Measurements from ENCODE around the gene FBXW8. TPM values are rescaled to one million over a fixed set of nuclear protein-coding genes. Genes with fewer than 3 reads are reported as not detected.

The FBXW8 gene
- total RNA-seq, 1 donor from 2014 or later: 28.2 TPM

DNA sequence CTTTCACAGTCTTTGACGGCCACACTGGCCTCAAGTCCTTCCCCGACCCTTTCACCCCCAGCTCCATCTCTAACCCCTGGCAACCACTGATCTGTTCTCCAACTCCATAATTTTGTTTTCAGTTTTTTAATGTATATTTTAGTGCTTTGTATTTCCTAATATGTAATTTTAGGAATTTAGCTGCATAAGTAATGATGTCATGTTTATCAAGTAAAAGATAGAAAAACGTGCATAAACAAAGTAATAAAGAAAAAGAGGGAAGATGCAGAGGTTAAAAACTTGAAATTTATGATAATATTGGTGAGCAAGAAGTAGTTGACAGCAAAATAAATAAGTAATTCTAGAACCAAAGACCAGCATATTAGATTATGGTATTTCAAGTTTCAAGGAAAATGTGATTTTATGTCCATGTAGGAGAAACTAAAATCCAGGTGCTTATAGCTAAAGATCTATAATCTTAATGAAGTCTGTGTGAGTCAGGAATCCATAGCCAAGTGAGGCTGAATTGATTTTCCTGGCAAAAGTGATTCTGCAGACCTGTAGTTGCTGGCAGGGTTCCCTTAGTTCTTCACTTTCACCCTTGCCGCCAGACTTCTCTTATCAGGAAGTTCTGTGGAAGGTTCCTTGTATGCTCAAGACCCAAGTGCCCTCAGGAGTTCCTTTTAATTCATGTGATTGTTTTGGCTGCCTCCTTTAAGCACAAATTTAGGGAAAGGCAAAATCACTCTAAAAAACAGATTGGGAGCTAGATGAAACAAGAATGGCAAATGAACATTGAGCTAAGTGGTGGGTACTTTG lies 24.4 kb downstream of the FBXW8 start:
- no peak for DNase-seq (ENCODE audit: extremely low spot score, unreplicated experiment)
- Mint-ChIP-seq H3K27ac (no peak overlapping the region), H3K9me3 (no peaks in the 10 kb centered on the region), H3K4me1 (ENCODE audit: unreplicated experiment) (peaks cover 9% of the 10 kb centered on the region), H3K36me3 (peaks cover 42% of the 10 kb centered on the region), H3K27me3 (no peaks in the 10 kb centered on the region), H3K4me3 (no peak overlapping the region)
- TF ChIP-seq, protein P1, sequence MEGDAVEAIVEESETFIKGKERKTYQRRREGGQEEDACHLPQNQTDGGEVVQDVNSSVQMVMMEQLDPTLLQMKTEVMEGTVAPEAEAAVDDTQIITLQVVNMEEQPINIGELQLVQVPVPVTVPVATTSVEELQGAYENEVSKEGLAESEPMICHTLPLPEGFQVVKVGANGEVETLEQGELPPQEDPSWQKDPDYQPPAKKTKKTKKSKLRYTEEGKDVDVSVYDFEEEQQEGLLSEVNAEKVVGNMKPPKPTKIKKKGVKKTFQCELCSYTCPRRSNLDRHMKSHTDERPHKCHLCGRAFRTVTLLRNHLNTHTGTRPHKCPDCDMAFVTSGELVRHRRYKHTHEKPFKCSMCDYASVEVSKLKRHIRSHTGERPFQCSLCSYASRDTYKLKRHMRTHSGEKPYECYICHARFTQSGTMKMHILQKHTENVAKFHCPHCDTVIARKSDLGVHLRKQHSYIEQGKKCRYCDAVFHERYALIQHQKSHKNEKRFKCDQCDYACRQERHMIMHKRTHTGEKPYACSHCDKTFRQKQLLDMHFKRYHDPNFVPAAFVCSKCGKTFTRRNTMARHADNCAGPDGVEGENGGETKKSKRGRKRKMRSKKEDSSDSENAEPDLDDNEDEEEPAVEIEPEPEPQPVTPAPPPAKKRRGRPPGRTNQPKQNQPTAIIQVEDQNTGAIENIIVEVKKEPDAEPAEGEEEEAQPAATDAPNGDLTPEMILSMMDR (conservative IDR thresholded peaks at IDR 0.05): no peak

DNA sequence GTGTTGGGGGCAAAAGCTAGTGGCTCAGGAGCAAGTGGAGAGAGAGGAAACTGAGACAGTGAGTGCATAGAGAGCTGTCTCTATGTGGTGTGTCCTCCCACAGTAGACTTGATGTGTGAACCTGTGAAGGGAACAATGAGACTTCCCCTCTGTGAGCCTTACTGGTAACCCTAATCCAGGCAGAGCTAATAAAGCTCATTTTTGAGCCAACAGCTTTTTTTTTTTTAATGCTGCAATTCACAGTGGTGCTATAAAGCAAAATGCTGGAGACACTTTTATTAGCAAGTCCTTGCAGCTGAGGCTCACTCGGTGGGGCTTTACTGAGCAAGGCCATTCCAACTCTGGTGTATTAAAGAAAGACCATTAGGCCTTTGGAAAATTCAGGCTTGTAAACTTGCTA lies 26.9 kb downstream of the FBXW8 start:
- TF ChIP-seq, protein P1 (conservative IDR thresholded peaks at IDR 0.05): no peak
- Mint-ChIP-seq H3K4me1 (ENCODE audit: unreplicated experiment) (peaks cover 9% of the 10 kb centered on the region), H3K9me3 (no peaks in the 10 kb centered on the region), H3K27me3 (no peaks in the 10 kb centered on the region), H3K4me3 (no peak overlapping the region), H3K36me3 (peaks cover 45% of the 10 kb centered on the region), H3K27ac (no peak overlapping the region)
- DNase-seq (ENCODE audit: extremely low spot score, unreplicated experiment): no peak

DNA sequence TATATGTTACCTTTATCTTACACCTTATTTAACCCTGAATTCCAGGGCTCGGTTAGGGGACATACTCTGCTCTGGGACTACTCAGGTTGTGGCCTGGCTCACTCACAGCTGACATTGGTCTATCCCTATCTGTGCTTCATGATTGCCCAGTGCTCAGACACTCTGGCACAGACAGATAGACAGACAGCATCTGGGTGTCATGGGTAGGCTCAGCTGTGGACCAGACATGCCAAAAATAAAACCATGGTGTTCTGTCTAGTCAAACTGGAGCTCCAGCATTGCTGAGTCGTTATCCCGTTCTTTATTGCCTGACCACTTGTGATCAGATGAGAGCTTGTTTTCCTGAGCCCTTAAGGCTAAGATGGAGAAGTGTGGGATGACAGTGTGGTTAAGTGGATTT lies 29.0 kb downstream of the FBXW8 start:
- Mint-ChIP-seq H3K27ac (no peak overlapping the region), H3K36me3 (peaks cover 52% of the 10 kb centered on the region)

DNA sequence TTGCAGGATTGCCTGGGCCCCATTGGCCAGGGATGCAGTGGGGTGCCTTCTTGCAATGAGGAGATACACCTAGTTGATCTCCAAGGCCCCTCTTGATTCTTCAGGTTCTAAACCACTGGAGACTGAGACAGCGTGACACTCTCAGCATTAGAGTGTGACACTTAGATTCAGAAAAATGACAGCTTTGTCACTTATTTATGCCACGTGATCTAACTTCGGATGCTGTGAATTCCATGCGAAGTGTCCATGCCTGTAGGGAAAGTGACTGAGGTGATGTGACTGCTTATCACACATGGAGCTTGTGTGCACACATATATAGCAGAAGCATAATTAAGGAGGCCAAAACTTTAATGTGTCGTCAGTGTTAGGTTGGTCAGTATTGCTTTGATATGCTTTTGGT lies 30.4 kb downstream of the FBXW8 start:
- Mint-ChIP-seq H3K27ac (no peak overlapping the region), H3K36me3 (peaks cover 52% of the 10 kb centered on the region), H3K9me3 (peaks cover 5% of the 10 kb centered on the region), H3K27me3 (no peaks in the 10 kb centered on the region), H3K4me1 (ENCODE audit: unreplicated experiment) (peaks cover 3% of the 10 kb centered on the region), H3K4me3 (no peak overlapping the region)
- TF ChIP-seq, protein P1 (conservative IDR thresholded peaks at IDR 0.05): no peak
- DNase-seq (ENCODE audit: extremely low spot score, unreplicated experiment): no peak

More for the DNA sequence above, 29.0 kb downstream of the FBXW8 start:
- H3K4me1 Mint-ChIP-seq (ENCODE audit: unreplicated experiment): peaks cover 3% of the 10 kb centered on the region
- H3K27me3 Mint-ChIP-seq: no peaks in the 10 kb centered on the region
- TF ChIP-seq, protein P1 (conservative IDR thresholded peaks at IDR 0.05): no peak
- no peak for DNase-seq (ENCODE audit: extremely low spot score, unreplicated experiment)
- H3K4me3 Mint-ChIP-seq: no peak overlapping the region
- peaks cover 5% of the 10 kb centered on the region for H3K9me3 Mint-ChIP-seq

- H3K27me3 Mint-ChIP-seq: no peaks in the 10 kb centered on the region
- H3K27ac Mint-ChIP-seq: no peak overlapping the region
- no peak for DNase-seq (ENCODE audit: extremely low spot score, unreplicated experiment)
- H3K4me1 Mint-ChIP-seq (ENCODE audit: unreplicated experiment): peaks cover 3% of the 10 kb centered on the region
- TF ChIP-seq, protein P1 (conservative IDR thresholded peaks at IDR 0.05): no peak
- H3K9me3 Mint-ChIP-seq: peaks cover 5% of the 10 kb centered on the region
- no peak overlapping the region for H3K4me3 Mint-ChIP-seq
- peaks cover 48% of the 10 kb centered on the region for H3K36me3 Mint-ChIP-seq
Observed at GRCh38 chr12:116943419-116944372, 32.9 kb downstream of the FBXW8 start.
